GM18861 (cell line): ENCODE data around the gene CCDC57.

Experiments
- ATAC-seq: cut with Tn5 transposase; IDR thresholded peaks from one replicate; pipeline ENCODE4 v1.9.1; 2021; ENCODE audit not compliant: unreplicated experiment

The CCDC57 gene

DNA sequence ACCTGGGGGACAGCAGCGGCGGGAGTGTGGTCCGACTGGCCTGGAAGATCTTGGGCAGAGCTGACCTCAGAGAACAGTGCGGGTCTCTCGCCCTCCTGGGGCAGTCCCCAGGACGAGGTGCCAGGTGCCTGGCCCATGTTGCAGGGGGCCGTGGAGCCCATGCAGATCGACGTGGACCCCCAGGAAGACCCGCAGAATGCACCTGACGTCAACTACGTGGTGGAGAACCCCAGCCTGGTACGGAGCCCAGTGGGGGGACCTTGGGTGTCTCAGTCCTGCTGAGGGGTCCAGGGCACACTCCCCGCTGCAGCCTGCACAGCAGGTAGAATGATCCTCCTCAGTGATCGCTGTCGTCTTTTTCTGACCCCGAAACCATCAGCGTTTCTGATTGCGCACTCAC is 159.5 kb downstream of the CCDC57 start:
- no peak for ATAC-seq

DNA sequence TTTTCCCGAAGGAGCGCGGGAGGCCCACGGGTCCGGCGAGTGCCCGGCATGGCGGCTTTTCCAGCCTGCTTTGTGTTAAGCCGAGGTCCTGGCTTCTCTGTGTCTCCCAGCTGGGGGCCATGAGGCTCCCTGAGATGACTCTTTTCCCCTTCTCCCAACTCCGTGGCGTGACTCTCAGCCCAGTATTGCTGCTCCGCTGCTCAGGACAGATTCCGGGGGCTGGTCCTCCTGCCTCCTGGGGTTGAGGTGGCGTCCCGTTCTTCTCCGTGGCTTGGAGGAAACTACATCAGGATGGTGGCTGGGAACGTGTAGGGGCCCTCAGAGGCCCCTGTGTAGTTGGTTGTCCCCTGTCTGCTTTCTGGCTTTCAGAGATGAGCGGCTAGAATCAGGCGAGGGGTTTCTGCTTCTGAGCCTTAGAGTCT is 160.0 kb downstream of the CCDC57 start:
- ATAC-seq: no peak

DNA sequence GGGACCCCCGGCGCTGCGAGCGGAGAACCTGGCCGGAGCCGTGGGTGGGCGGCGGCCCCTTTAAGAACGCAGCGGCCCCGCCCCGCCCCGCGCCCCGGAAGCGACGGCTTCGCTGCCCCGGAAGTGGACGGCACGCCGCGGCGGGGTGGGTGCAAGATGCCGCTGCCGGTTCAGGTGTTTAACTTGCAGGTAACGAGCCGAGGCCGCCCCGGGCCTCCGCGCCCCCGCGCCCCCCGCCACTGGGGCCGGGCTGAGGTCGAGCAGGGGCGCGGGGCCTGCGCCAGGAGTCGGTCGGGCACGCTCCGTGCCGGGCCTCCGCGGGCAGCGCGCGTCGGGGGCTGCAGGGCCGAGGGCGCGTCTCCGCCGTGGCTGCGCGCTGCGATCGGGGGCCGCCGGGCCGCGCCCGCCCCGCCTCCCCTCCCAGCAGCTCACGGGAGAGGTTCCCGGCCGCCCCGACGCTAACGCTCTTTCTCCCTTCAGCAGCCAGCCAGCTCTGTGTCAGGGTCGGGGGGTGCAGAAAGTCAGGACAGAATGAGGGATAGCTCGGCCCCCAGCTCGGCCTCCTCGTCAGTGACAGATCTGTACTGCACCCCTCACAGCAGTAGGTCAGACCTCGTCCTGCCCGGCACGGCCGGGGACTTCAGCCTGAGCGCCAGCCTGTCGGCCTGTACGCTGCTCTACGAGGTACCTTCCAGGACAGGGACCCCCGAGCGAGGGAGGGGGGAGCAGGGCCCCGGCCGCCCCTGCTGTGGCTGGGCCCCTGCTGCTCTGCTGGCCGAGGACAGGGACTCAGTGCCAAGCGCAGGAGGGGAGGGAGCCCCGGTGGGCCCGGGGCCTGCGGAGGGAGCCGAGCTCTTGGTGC is 160.6 kb downstream of the CCDC57 start, which contains the start of the genes GPS1 and RFNG:
Gene GPS1, plus strand, starts transcription at position 123 of the 862 bp plus-strand sequence. Its CDS starts 34 bp downstream, at position 157.
Gene RFNG, minus strand, starts transcription at position 36 of the 862 bp plus-strand sequence. CDS start 45 bp downstream, outside the sequence.
- ATAC-seq: no peak
